OCI-M1 (cell line): Measurements from ENCODE around the gene FASTKD2.
"Not testable (repeated sequence)": the region's sequence is repeated elsewhere in the genome, so short reads cannot be mapped to it uniquely, and the experiment has no call there.

Experiments
- DNase-seq: peaks from one replicate; lab custom pipeline; 2025; lab: John Stamatoyannopoulos, UW

FASTKD2 gene

DNA sequence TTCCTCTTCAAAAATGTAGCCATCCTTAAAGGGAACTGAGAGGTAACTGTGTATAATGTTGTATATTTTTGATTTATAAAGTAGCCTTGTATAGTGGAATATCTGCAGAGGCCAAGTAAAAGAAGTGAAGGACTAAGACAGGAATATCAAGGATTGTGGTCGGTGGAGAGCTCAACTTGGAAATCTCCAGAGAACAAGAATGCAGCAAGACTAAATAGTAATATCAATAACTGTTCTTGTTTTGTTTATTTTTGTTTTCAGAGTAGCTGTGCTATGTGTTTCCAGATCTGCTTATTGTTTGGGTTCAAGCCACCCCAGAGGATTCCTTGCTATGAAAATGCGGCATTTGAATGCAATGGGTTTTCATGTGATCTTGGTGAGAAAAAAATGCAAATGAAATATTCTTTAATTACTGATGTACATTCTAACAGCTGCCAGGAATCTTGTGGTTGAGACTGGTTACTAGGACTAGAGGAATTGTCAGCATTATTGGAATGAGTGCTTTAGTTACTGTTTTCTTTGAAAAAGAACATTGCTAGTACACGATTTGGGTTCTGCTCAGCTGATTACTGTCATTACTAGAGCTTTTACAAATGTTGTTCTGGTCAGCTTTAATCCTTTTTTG is 25.0 kb downstream of the FASTKD2 start:
- DNase-seq = no peak

DNA sequence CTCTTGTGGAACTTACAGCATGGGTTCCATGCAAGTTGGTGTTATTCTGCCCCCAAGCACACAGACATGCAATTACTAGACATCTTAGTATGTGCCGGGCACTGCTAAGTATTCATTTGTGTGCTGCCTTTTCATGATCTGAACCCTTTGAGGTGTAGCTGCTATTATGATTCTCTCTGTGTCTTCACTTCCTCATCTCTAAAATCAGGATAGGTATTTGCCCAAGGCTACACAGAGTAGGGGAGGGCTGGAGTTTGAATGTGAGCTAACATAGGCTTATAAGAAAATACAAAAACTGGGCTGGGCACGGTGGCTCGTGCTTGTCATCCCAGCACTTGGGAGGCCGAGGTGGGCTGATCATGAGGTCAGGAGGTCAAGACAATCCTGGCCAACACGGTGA is 27.2 kb downstream of the FASTKD2 start:
- DNase-seq = no peak

DNA sequence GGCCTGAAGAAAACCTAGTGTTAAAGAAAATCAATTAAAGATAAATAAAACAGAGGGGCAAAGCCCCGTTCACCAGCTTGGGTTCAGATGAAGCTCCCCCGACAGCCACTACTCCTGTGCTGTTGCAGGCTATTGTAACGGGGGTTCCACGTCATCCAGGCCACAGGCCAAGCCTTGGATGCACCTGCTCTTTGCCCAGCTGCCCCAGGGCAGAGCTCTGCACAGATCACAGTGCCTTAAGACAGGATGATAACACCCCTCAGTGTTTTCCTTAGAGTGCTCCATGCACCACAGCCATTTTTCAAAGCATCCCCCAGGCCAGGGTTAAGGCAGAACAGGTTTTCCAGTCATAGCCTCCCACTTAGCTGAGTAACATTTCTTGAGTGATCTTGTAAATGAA is 32.0 kb downstream of the FASTKD2 start:
- no peak for DNase-seq

DNA sequence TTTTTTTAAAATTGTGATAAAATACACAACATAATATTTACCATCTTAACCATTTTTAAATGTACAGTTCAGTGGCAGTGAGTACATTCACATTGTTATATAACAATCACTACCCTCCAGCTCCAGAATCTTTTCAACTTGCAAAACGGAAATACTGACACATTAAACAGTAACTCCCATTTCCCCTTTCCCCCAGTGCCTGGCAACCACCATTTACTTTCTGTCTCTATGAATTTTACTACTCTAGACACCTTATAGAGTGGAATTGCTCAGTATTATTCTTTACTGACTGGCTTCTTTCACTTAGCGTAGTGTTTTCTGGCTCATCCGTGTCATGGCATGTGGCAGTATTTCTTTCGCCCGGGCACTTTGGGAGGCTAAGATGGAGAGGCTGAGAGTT is 32.6 kb downstream of the FASTKD2 start:
- peak; percentile 7 for DNase-seq

DNA sequence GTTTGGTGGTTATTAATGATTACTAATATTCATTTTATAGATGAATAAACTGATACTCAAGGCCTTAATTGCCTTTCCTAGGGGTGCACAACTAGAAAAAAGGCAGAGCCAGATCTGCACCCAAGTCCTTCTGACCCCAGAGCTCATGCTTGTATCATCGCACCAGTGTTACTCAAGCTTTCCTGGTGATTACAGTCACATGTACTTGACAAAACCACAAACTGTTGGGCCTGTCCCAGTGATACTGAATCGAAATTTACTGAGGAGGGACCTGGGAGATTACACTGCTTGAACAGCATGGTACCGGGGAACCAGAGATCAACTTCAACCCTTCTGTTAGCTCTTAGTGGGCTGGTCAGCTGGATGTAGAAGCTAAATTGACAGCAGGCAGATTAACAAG is 33.7 kb downstream of the FASTKD2 start:
- peak; percentile 76 for DNase-seq

DNA sequence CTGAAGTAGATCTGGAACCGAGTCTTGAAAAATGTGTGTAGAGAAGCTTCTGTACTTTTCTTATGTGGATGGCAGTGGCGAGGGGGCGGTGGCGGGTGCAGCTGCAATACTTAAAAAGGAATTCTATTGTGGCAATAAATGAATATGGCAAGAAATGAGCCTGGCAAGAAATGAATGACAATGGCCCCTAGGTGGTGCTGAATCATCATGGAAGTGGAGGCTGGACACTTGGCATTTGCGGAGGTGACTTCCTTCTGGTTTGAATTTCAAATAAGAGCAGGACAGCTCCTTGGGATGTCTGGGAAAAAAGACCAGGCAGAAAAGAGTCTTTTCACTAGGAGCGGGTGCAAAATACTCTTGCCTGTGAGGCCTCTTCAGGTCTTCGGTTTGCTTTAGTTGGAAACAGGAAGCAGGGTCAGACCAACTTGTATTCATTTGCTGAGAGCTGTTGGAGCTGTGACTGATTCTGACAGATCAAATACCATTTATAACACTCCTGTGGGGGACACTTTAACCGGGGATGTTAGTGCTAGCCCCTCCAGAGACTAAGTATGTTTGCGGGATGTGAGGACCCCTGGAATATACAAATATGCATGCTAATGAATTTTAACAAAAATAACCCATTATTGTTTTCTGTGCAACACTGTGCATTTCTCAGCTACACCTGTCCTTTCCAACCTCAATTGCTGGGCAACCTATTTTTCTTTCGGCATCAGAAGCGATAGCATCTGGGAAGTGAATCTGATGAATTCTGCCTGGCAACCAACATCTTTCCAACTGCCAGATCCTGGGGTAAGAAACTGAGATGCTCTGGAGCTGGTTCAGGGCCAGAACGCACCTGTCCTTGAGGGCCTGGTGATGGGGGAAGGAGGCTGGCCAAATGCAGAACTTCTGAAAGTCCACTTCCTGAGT is 35.4 kb downstream of the FASTKD2 start:
- DNase-seq = peak; percentile 83

DNA sequence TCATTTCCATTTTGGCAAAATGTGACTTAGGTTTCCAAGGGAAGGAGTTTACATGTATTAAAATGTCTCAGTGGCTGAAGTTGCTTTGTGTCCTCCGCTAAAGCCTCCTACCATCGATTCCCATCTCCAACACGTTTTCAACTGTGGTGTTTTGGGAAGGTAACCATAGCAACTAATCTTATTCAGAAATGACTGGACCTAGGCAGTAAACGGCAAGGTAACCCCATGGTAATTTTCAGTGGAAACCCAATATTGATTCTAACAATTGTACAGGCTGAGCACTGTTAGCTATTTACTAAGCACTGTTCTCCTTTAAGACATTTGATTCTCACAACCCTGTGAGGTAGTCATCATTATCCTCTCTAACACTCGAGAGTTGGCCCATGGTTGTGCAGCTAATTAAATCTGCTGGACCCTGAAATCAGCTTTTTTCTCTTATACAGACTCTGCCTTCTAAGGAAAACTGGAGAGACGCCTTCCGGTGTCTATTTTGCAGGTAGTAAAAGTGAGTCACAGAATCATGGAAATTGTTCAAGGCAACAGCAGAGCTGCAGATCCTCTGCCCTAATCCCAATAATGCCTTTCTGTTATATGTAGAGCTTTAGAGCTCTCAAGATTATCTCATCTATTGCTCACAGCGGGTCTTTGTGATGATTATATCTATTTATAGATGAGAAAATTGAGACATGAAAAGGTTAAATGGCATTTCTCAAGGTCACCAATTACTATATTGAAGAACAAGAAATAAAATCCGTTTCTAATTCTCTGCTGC is 36.2 kb downstream of the FASTKD2 start:
- no peak for DNase-seq

DNA sequence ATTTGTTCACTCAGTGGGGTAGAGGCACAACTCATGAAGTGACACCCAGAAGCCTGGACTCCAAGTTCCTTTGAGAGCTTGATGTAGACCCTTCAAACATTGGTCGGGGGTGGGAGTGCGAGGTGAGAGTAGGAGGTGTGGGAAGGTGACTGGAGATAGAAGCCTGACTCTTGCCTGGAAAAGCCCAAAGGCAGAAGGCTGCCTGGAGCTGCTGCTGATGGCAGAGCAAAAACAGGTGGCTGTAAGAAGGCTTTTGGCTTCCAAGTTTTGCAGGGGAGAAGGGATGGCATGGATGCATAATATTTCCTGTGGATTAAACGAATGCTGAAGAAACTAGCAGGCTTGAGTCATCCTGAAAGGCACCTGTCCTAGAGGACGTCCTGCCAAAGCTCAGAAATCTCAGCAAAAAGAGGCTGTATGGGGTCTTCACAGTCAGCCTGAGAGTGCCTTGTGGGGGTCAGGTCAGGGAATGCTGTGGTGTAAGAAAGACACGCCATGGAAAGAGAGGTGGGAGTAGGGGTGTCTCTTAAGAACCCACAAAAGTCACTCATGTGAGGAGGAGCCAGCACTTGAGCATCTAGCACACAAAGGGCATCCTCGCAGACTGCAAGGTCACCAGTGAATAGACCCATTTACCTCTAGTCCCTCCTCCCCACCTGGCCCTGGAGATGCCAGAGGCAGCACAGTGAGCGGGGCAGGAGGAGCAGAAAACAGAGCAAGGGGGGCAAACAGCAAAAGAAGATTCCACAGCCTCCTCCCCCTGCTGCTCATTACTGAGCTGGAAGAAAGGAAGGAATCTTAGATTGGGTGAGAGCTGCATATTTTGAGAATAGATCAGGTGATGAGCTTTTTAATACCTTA is 37.5 kb downstream of the FASTKD2 start:
- no peak for DNase-seq

DNA sequence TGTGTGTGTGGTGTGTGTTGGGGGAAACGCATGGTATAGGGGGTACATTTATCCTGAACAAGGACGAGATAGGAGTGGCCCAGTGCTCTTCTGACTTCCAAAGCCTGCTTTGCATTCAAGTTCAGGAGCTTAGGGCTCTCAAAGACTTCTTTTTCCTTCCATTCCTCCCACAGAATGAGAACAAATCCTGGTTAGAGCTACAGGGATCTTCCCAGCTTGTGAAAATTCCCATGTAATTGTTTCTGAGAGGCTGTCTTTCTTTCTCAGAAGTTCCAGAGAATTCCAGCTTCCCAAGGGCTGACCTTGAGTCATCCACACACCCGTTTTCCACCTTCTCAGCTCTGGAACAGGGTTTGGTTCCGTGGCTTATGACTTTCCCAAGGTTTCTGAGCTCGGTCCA is 38.9 kb downstream of the FASTKD2 start:
- DNase-seq = no peak

DNA sequence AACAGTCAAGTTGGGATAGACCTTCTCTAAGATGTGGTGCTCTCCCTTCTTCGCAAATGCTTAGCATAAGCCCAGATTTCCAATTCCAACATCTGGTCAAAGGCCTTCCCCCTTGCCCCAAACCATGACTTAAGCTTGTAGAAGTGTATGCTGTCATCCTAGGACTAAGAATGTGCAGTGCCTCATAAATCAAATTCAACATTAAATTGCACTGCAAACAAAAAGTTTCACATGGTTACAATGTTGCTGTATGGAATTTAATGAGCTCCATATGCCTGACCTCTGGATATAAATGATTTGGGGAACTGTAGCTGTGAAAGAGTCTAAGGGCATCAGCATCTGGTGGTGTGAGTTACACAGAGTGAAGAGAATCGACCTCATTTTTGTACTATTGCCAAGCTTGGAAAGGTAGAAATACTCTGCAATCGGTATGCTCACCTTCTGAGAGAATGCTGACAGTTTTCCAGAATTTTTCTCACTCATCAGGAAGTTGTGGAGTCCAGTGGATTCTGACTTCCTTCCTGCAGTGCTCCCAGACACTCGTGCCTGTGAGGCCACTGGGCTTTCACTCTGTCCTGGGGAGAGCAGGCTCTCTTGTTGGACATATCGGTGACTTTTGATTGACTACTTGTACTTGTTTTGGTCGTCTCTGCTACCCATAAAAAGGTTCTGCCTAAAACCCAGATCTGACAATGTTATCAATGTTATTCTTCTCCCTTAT is 40.6 kb downstream of the FASTKD2 start:
- no peak for DNase-seq

DNA sequence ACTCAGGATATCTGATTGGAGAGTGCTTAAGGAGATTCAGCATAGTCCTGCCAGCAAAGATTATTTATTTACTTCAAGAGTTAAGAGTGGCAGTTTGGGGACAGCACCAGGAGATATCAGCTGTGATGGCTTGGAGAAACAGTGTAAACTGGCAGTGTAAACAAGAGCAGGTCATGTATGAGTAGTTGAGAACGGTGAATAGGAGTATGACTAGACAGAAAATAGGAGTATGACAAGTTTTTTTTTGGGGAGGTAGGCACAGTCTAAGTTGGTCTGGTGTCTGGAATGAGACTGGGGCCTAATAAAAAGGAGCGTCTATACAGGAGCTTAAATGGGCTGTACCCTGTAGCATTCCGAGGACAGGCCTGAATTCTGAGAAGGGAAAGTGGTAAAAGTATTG is 42.2 kb downstream of the FASTKD2 start:
- DNase-seq = not testable (repeated sequence)

DNA sequence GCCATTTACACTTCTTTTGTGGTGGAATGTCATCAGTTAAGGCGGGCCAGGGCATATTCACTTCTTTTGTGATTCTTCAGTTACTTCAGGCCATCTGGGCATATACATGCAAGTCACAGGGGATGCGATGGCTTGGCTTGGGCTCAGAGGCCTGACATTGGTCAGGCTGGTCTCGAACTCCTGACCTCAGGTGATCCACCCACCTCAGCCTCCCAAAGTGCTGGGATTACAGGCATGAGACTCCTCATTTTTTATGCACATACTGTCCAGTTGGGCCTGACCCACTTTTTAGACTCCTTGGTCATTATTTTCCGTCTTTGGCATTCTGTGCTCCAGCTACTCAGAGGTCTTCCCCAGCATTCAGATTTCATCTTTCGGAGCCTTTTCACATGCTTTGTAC is 47.1 kb downstream of the FASTKD2 start:
- DNase-seq = not testable (repeated sequence)

DNA sequence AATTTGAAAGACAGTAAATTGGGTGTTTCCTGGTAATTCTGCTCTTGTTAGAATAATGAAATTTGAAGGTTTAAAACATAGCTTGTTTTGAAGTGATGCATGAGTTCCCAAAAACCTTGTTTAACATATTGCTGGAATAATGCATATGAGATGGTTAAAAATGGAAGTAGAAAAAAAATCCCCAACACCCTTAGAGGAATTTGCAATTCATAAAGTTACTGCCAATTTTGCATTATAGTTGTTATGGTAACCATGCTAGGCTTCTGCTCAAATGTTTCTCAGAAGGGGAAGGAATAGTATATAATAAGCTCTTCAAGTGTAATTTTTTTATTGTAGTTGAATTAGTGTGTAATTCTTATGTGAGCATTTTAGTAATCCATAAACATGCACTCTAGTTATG is 49.1 kb downstream of the FASTKD2 start:
- no peak for DNase-seq

DNA sequence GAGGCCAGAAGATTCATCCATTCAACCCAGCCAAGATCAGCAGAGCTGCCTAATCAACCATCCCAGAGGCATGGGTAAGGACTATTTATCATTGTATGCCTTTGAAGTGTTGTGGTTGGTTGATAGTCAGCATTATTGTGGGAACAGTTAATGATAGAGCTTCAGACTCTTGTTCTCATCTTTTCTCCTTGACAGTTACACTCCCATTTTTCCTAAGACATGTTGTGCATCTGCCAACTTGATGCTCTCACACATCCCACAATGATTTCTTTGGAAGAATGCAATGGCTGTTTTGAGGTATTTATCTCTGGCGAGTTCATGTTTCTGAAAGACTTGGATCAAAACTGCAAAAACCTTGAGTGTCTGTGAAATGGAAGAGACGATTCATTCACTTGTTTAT is 55.4 kb downstream of the FASTKD2 start:
- DNase-seq = no peak

DNA sequence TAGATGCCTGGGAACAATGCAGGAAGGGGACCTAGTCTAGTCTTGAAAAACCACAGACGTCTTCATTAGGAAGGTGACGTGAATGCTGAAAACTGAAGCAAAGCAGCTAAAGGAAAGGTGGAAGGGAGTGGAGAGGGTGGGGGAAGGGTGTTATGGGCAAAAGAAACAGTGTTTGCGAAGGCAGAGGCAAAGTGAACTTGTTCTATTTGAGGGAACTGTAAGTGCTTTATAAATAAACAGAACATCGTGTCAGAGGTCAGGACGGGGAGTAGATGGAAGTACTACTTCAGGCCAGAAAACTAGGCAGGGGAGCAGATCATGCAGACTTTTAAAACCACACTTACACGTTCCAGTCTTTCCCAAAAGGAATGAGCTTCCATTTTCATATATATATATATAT is 57.8 kb downstream of the FASTKD2 start:
- no peak for DNase-seq

DNA sequence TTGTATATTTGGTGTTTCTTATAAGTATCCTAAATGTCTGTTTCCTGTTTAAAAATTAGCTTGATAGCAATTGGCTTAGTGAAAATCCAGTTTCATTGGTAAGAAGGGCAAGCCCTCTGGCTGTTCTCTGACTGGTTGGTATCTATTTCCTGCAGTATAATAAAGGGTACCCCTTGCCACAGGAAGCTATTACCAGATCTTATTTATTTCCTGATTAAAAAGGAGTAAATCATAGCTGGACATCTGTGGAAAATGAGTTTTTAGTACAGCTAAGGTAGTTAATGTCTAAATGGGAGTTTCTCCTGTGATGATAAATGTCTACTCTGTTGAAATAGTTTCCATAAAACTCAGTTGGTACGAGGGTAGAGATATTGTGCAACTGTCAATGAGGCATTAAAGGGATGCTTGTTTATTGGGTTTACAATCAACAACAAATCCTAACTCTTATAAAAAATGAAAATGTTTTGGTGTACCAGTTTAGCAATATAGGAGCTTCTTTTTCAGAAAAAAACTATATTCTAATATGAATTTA is 58.7 kb downstream of the FASTKD2 start:
- no peak for DNase-seq

DNA sequence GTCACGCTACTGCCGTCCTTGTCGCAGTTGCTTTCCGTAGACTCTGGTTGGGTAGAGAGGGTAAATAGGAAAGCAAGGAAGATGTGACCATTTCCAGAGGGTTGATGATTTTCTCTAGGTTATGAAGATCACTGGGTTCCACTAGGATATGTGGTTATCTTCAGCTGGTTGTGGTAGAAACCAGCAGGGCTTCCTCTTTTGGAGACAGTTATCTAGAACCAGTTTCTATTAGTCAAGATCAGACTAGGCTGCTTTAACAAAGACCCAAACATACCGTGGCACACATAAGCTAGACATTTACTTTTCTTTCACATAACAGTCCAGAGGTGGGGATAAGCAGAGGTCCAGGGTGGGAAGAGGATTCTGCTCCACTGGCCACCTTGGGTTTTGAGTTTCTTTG is 59.6 kb downstream of the FASTKD2 start:
- peak; percentile 43 for DNase-seq

DNA sequence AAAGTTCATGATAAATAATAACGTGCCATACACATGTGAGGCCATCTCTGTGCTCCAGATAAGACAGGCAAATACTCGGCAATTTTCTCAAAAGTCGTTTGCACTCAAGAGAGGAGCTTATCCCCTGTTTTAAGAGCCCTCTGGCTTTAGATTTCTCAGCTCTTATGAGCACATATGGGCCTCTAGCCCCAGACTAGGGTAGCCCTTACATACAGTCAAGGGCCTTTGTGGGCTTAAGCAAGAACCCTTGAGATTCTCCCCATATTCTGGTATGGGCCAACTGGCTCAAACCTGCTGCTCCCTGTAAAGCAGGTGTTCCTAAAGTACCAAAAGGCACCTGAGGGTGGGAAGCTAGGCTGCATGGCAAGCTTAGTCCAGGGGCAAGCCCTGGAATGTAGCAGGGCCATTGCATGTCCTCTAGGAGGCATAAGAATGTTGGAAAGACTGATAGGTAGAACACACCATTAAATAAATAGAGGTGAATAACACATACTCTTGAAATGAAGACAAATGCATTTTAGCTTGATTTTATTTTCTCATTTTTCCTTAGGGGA is 66.1 kb downstream of the FASTKD2 start:
- DNase-seq = no peak

DNA sequence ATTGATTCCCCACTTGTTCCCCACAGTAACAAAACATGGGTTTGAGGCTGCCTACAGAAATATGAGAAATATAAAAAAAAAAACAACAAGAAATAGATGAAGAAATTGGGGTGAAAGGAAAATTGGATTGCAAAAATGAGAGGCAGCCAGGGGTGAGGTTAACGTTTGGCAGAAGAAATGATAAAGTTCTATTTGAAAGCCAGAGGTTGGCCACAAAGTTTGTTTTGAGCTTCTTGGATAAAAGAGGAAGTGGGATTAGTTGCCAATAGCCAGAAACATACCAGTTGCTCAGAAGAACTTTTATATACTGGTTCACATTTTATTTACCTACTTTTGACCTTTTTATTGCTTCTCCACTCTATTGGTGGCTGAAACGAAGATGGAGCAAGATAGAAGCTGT is 67.5 kb downstream of the FASTKD2 start:
- DNase-seq = peak; percentile 85

DNA sequence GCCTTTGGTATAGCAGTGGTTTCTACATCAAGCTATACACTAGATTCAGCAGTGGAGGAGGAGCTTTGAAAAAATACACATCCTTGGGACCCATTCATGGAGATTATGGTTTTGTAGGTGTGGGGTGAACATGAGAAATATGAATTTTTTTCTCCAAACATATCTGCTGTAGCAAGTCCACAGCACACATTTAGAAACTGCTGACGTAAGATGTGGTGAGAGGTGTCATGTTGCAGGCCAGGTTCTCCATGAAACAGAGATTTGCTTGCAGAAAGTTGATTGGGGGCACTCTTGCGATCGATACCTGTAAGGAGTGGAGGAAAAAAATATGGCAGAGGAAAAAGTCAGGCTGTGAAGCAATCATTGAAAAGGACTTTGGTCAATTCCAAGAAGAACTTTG is 67.9 kb downstream of the FASTKD2 start:
- DNase-seq = no peak

DNA sequence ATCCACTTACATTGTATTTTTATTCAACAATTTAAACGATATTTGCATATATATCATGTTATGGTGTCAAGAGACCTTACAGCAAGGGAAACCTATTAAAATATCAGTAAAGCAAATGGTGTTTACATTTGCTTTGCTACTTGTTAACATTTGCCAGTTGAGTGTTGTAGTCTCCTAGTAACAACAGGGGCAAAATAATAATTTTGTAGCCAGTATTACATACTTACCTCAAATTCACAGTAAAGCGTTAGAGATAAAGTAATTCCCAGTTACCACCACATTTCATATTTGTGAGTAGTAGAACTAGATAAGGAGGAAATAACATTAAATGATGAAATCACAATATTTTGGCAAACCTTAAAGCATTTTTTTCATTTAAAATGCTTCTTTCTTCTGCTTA is 71.3 kb downstream of the FASTKD2 start:
- no peak for DNase-seq
